GM23338 (cell line): ENCODE measurements around the gene MAMLD1.

ENCODE experiments used
- CTCF ChIP-seq, 2 experiments: fragments of 200-600 bp in 1 of 2; sonication (generic) in 1 of 2; conservative IDR thresholded peaks; 2 replicates each; pipeline versions ENCODE4 v1.5.1 to v1.6.1; 2016 to 2017; ENCODE audit warnings: antibody characterized with exemption in 2 of 2, low read depth in 2 of 2, mild to moderate bottlenecking in 2 of 2, moderate library complexity in 1 of 2
- POLR2AphosphoS5 ChIP-seq: IDR thresholded peaks from 2 replicates; pipeline ENCODE4 v1.6.1; 2016; ENCODE audit warnings: antibody characterized with exemption, low read depth

GRCh38 chrX:150454083-150454482 lies 91.0 kb downstream of the MAMLD1 start:
- no peak for TF ChIP-seq POLR2AphosphoS5
- no peak for TF ChIP-seq CTCF (conservative IDR thresholded peaks at IDR 0.05; ENCODE audit: low read depth in 2 of 2)
